Activated CD8-positive, alpha-beta memory T cell treated with anti-CD3 and anti-CD28 coated beads, Interleukin-2, amount 50 U/mL, for 48 hours (primary cell): ENCODE data around the gene PPP1R15B.

Experiments used
- DNase-seq: peaks from one replicate; pipeline ENCODE4 v3.0.0-alpha.2; 2020

The PPP1R15B gene

GRCh38 chr1:204363335-204364114 is 48.1 kb downstream of the PPP1R15B start:
- DNase-seq = peak; percentile 85

GRCh38 chr1:204362984-204363334 is 48.7 kb downstream of the PPP1R15B start:
- DNase-seq = no peak

DNA sequence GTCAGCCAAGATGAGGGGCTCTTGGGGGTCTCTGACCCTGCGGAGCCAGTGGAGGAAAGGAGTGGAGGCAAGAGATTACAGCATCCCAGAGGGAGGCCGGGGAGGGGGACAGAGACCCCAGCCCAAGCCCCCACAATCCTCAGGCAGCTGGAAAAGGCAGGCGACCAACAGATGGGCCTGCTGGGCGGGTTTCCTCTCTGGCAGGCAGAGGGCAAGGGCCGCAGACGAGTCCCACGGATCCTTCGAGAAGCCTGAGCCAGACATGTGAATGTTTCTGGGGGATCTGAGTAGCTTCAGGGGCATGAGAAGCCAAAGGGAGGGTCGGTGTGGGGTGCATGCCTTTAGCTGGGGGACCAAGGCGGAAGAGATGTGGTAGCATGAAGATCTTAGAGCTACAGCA is 49.8 kb downstream of the PPP1R15B start:
- no peak for DNase-seq

DNA sequence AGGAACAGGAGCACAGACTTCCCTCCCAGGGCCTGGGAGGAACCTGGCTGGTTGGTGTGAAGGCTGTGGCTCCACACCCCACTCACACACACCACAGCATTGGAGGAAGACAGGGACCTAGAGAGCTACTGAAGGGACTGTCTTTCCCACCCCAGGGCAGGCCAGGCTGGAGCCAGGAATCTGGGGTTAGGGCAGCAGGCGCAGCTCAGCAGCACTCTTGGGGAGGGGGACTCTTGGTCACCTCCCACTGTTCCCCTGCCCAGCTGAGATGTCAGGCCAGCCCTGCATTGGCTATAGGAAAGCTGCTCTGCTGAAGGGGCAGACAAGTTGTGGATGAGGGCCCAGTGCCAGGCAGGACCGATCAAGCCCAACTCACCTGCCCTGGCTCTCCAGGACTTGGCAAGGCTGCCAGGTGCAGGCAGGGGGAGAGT is 50.3 kb downstream of the PPP1R15B start:
- DNase-seq = no peak

- DNase-seq = no peak
Observed at GRCh38 chr1:204360314-204360713, 51.3 kb downstream of the PPP1R15B start.

DNA sequence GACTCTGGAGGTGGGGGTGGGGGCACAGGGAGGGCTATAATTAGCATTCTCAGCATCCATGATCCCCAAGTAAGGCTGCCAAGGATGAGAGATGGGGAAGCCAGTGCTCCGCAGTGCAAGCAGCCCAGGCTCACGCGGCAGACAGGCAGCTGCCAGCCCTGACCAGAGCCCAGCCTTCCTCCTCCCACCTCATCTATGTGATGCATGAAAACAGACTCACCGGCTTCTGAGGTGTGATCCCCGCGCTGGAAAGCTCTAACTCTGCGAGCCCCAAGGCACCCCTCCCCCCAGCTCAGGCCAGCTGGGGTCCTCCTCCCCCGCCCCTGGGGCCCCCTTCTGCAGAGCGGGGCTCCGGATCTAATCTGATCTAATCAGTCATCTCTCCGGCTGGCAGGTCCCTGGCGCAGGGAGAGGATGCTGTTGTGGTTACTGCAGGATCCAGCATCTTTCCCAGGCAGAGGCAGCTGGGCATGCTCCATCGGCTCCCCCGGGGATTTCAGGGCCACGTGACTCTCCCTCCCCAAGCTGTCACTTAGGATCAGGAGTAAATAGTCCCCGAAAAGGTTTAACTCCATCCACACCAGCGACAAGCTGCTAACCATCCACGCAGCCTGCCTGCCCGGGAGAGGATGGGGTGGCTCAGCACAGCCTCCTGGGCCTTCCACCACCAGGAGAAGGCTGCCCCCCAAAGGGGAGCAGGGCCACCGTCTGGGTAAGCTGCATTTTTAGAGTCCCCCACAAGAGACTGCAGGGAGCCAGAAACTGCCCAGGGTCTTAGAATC is 52.0 kb downstream of the PPP1R15B start, which contains the start of gene PLEKHA6:
PLEKHA6 (minus strand) TSS at position 456 of the 782 bp plus-strand sequence. CDS start 86,202 bp downstream, outside the sequence.
- DNase-seq = no peak

DNA sequence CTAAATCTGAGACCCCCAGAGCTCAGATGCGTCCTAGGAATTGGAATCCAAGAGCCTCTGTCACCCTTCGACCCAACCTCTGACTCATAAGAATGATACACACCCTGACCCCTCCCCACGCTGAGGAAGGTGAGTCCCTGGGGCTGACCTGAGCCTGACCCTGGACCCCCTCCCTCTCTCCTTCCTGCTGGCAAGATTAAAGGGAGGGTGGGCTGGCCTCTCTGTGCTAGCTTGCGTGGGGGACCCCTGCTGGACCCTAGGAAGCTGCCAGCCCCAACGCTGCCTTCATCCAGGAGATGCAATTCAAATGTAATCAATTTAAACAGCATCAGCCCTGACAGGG is 52.5 kb downstream of the PPP1R15B start:
- DNase-seq = no peak

DNA sequence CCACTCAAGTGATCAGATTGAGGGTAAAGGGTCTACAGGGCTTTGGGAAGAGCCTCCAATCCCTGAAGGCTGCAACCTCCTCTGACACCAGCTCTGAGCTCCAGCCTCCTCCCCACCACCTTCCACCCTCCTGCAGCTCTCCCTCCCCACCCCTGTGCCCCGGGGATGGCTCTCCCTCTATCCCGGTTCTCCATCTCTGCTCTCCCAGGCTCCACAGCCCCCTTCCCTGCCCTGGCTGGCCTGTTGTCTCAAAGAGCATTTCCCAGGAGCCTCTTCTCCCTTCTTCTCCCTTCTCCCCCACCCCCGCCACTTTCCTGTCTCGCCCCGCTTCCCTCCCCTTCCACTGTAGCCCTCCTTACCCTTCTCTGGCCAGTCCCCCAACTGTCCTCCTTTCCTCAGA is 53.0 kb downstream of the PPP1R15B start:
- no peak for DNase-seq

- DNase-seq = no peak
Observed at GRCh38 chr1:204357551-204358490, 53.8 kb downstream of the PPP1R15B start.

DNA sequence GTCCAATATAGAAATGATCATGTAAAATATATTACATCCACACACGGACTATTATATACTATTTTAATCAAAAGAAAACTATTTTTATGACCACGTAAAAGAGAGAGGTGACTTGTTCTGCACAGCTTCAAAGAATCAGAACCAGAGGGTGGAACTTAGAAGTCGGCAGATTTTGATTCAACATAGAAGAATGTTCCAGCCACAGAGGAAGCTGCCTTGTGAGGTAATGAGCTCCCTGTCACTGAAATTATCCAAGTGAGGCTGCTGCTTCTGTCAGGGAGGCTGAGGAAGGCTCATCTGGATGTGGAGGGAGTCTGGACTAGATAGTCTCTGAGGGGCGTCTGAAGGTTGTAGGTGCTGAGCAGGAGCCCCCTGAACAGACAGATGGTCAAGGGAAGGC is 54.6 kb downstream of the PPP1R15B start:
- DNase-seq = no peak

GRCh38 chr1:204355913-204356312 is 55.7 kb downstream of the PPP1R15B start:
- DNase-seq = no peak

DNA sequence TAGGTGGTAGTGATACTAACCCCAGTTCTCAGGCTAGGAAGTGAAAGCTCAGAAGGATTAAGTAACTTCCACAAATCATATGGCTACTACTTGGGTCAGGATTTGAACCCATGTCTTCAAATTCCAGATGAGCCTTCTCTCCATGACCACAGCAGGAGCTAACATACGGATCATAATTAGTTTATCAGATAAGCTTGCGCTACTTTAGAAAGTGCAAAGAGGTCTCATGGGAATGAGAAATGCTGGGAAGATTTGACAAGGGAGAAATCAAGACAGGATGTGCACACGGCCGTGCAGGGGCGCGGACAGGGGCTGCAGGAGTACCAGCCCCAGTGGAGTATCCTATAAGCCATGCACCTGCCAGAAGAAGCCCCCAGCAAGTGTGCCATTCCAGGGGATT is 57.0 kb downstream of the PPP1R15B start:
- DNase-seq = no peak
